GM21723 (cell line): ENCODE results near the gene OR52K2.
"Not testable (repeated sequence)": the region's sequence is repeated elsewhere in the genome, so short reads cannot be mapped to it uniquely, and the experiment has no call there.

ENCODE experiments used
- ATAC-seq: cut with Tn5 transposase; IDR thresholded peaks from one replicate; pipeline ENCODE4 v1.9.1; 2021; ENCODE audit warnings: mild to moderate bottlenecking, moderate library complexity; ENCODE audit not compliant: unreplicated experiment

Gene OR52K2

GRCh38 chr11:4479644-4480043 is 30.5 kb downstream of the OR52K2 start:
- no peak for ATAC-seq

- ATAC-seq: no peak
Observed at GRCh38 chr11:4480577-4481239, 31.6 kb downstream of the OR52K2 start.

- no peak for ATAC-seq
Observed at GRCh38 chr11:4481240-4481582, 32.1 kb downstream of the OR52K2 start.

GRCh38 chr11:4482445-4482844 is 33.4 kb downstream of the OR52K2 start, which contains the start of gene OR52K1:
Gene OR52K1, plus strand, starts transcription at chr11:4482646. Its CDS starts 6,255 bp downstream, at chr11:4488901.
- ATAC-seq: no peak

- ATAC-seq: no peak
Observed at GRCh38 chr11:4484310-4484709, 35.2 kb downstream of the OR52K2 start.

GRCh38 chr11:4491405-4491804 is 42.3 kb downstream of the OR52K2 start:
- ATAC-seq: not testable (repeated sequence)

GRCh38 chr11:4491878-4492606 is 42.9 kb downstream of the OR52K2 start:
- no peak for ATAC-seq

GRCh38 chr11:4493480-4493818 is 44.4 kb downstream of the OR52K2 start:
- no peak for ATAC-seq

GRCh38 chr11:4495487-4495886 is 46.4 kb downstream of the OR52K2 start:
- ATAC-seq: no peak

GRCh38 chr11:4495986-4496385 is 46.9 kb downstream of the OR52K2 start:
- ATAC-seq: no peak

GRCh38 chr11:4496557-4497248 is 47.6 kb downstream of the OR52K2 start:
- no peak for ATAC-seq
